Astrocyte (in vitro differentiated cells and primary cell): ENCODE data around the gene TTC13.

ENCODE experiments used
- EZH2 ChIP-seq: IDR thresholded peaks from 2 replicates; pipeline ENCODE4 v1.6.1; 2012; ENCODE audit warnings: mild to moderate bottlenecking, low read length, inconsistent platforms; ENCODE audit not compliant: insufficient read depth
- TF ChIP-seq, protein P1 (sequence below): IDR thresholded peaks from 2 replicates; pipeline ENCODE4 v1.5.1; 2011; ENCODE audit warnings: low read depth, mild to moderate bottlenecking, inconsistent platforms, low read length, moderate library complexity; ENCODE audit not compliant: insufficient read depth

DNA sequence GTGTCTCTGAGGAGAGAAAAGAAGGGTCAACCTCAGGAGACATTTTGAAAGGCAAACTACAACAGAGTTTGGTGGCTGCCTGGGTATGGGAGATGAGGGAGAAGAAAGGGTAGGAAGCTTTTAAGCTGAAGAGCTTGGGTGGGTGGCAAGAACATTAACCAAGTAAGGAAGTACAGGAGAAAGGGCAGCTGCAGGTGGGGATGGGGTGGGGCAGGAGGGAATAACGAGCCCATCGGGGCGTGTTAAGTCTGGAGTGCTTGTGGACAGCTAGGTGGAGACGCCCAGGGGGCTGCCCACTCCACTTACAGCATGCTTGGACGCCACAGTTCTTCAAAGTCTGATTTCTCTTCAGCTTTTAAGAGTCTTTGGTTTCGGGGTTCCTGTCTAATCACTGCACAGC lies 42.8 kb downstream of the TTC13 start:
- TF ChIP-seq, protein P1, sequence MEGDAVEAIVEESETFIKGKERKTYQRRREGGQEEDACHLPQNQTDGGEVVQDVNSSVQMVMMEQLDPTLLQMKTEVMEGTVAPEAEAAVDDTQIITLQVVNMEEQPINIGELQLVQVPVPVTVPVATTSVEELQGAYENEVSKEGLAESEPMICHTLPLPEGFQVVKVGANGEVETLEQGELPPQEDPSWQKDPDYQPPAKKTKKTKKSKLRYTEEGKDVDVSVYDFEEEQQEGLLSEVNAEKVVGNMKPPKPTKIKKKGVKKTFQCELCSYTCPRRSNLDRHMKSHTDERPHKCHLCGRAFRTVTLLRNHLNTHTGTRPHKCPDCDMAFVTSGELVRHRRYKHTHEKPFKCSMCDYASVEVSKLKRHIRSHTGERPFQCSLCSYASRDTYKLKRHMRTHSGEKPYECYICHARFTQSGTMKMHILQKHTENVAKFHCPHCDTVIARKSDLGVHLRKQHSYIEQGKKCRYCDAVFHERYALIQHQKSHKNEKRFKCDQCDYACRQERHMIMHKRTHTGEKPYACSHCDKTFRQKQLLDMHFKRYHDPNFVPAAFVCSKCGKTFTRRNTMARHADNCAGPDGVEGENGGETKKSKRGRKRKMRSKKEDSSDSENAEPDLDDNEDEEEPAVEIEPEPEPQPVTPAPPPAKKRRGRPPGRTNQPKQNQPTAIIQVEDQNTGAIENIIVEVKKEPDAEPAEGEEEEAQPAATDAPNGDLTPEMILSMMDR: no peak
- TF ChIP-seq EZH2: no peak
